Gastrocnemius medialis (tissue), 4 donors: ENCODE measurements around the gene ZBTB7C.

Experiments used
- POLR2A ChIP-seq, 2 donors: fragments of 450-650 bp; IDR thresholded peaks; one replicate each; pipeline ENCODE4 v1.6.1; 2017; ENCODE audit warnings: antibody characterized with exemption in 2 of 2, mild to moderate bottlenecking in 2 of 2, moderate library complexity in 2 of 2
- TF ChIP-seq, protein P1 (sequence below), 5 experiments: fragments of 450-650 bp in 3 of 5; fragments of 200-600 bp in 2 of 5; sonication (generic) in 2 of 5; IDR thresholded peaks in 4 of 5; conservative IDR thresholded peaks in 1 of 5; 1 replicate in 4 of 5; 2 replicates in 1 of 5; pipeline ENCODE4 v1.5.1; 2016 to 2019; ENCODE audit warnings: antibody characterized with exemption in 5 of 5, mild to moderate bottlenecking in 3 of 5, moderate library complexity in 3 of 5

DNA sequence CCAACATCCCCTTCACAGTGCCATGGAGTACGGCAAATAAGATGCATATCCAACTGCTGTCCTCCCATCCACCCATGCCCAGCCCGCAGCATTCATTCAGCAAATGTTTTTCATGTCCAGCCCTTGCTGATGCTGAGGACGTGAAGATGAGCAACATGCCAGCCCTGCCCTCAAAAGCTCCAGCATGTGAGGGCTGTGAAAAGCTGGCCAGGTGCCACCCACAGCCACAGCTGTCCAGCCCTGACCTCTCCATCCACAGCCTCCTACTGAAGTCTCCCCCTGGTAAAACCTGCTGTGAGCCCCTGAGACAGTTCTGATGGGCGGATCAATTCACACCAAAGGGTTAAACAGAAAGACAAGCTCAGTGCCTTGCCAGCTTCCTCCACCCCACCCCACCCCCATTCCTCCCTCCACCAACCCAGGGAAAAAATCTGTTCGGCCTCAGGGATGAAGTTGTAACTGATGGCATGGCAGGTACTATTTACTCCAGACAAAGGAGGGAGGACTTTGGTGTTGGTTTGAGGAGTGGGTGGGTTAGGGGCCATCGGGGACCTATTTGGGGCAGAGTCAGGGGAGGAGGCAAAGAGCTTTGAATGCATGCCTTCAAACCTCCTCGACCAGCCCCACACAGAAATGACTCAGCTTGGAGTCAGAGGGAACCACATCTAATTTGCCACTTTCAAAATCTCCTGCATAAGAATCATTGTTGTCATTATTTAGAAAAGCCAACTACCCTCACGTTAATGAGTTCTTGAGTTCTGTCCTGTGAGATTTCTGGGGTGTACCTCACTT is 4.3 kb downstream of the ZBTB7C start:
- TF ChIP-seq, protein P1, sequence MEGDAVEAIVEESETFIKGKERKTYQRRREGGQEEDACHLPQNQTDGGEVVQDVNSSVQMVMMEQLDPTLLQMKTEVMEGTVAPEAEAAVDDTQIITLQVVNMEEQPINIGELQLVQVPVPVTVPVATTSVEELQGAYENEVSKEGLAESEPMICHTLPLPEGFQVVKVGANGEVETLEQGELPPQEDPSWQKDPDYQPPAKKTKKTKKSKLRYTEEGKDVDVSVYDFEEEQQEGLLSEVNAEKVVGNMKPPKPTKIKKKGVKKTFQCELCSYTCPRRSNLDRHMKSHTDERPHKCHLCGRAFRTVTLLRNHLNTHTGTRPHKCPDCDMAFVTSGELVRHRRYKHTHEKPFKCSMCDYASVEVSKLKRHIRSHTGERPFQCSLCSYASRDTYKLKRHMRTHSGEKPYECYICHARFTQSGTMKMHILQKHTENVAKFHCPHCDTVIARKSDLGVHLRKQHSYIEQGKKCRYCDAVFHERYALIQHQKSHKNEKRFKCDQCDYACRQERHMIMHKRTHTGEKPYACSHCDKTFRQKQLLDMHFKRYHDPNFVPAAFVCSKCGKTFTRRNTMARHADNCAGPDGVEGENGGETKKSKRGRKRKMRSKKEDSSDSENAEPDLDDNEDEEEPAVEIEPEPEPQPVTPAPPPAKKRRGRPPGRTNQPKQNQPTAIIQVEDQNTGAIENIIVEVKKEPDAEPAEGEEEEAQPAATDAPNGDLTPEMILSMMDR (IDR thresholded peaks at IDR 0.05 in 4 of 5, conservative IDR thresholded peaks at IDR 0.05 in 1 of 5) = no peak
- no peak for TF ChIP-seq POLR2A (IDR thresholded peaks at IDR 0.05)
